ENCODE data around the gene TMEM231.
"Not testable (repeated sequence)": the region's sequence is repeated elsewhere in the genome, so short reads cannot be mapped to it uniquely, and the experiment has no call there.

Gene TMEM231, protein sequence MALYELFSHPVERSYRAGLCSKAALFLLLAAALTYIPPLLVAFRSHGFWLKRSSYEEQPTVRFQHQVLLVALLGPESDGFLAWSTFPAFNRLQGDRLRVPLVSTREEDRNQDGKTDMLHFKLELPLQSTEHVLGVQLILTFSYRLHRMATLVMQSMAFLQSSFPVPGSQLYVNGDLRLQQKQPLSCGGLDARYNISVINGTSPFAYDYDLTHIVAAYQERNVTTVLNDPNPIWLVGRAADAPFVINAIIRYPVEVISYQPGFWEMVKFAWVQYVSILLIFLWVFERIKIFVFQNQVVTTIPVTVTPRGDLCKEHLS

GRCh38 chr16:75555707-75556430 lies at the start of gene TMEM231:
Gene TMEM231, minus strand, starts transcription at chr16:75556252. Its CDS starts 43 bp downstream, at chr16:75556209.
- DNase-seq (ENCODE audit: low read depth in 1 of 2, low spot score in 1 of 2), result peak; percentile 92 to 95

DNA sequence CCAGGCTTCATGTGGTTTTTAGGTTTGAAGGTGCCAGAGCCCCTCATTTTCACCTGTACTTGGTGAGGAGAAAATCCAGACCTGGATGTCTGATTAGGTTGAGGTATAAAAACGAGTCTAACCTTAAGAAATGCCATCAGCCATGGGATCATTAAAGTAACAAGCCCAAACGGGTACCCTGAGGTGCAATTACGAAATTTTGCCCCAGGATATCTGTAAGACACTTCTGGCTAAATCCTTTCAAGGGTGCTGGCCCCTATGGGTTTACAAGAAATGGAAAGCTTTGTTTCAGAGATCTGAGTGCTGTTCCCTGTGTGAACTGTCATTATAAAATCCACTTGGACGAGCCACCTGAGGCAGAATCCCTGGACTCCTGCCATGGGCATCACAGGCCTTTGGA lies 47.2 kb upstream of the TMEM231 start:
- no peak for DNase-seq (ENCODE audit: low read depth in 1 of 2, low spot score in 1 of 2)

DNA sequence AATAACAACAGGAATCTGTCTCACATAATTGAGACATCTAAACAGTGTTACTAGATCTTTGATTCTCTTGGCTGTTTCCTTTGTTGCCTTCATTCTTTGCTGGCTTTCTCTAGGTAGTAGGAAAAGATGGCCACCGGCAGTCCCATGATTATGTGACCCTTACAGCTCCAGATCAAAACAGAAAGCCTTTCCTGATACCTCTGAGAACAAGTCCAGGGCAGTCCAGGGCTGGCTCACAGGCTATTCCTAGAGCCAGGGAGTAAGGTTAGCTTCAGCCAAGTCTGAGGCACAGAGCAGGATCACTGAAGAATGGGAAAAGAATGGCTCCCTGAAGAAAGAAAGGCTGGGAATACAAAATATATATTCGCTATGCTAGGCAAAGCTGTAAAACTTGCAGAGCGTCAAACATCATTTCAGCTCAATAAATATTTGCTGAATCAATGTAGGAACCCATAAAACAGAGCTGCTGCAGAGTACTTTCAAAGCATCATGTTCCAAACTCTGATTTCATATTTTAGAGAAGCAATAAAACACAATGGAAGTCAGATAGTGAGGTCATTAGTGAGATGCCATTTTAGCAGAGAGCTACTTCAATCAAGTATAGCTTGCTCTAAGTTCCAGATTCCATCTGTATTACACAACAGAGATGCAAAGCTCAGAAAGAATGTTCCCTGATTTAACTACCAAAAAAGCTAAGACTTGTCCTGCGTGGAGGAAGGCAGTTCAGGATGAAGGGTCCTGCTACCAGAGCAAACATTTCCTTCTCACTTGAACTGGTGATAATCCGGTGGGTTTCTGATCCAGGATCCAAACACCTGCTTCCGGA lies 43.6 kb upstream of the TMEM231 start:
- DNase-seq (ENCODE audit: low read depth in 1 of 2, low spot score in 1 of 2), result no peak

DNA sequence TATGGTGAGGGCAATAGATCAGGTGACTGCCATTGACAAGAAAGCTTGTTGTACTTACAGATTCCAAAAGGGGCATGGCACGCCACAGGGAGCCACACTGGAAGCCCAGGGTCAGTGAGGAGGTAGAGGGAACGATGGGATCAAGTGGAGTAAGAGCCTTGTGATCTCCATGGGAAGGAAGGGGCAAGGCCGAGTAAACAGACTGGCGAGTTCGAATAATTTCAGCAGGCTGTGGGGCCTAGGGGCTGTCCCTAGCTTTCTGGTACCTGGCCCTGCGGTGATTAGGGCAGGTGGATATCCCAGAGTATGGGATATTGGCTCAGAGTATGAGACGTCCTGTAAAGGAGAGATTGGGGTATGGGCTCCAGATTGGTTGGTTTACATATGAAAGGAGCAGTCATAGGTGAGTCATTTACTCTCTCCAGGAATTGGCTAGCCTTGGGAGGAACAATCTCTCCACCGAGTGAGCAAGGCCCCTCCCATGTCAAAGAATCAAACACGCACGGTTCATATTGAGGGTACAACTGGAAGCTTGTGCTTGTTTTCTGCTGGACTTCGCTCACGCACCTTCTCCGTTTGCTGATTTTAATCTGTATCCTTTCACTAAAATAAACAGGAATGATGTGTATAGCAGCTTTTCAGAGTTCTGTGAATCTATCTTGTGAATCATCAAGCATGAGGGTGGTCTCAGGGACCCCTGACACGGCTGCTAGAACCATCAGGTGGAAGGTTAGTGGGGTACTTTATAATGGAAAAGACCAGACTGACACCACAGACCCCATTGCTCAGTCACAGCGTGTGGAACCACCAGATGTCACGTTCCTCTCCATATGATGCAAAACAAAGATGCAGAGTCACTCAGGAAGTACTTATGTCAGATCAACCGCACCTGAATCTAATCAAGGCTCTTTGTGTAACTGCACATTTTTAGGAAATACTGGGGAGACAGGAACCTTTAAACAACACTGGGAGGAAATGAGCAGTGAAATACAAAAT lies 38.1 kb upstream of the TMEM231 start:
- DNase-seq (ENCODE audit: low read depth in 1 of 2, low spot score in 1 of 2), result no peak

- DNase-seq (ENCODE audit: low read depth in 1 of 2, low spot score in 1 of 2), result no peak
Measured at GRCh38 chr16:75593308-75593707, 37.3 kb upstream of the TMEM231 start.

- DNase-seq (ENCODE audit: low read depth in 1 of 2, low spot score in 1 of 2), result not testable (repeated sequence)
Measured at GRCh38 chr16:75591927-75592326, 35.9 kb upstream of the TMEM231 start.

DNA sequence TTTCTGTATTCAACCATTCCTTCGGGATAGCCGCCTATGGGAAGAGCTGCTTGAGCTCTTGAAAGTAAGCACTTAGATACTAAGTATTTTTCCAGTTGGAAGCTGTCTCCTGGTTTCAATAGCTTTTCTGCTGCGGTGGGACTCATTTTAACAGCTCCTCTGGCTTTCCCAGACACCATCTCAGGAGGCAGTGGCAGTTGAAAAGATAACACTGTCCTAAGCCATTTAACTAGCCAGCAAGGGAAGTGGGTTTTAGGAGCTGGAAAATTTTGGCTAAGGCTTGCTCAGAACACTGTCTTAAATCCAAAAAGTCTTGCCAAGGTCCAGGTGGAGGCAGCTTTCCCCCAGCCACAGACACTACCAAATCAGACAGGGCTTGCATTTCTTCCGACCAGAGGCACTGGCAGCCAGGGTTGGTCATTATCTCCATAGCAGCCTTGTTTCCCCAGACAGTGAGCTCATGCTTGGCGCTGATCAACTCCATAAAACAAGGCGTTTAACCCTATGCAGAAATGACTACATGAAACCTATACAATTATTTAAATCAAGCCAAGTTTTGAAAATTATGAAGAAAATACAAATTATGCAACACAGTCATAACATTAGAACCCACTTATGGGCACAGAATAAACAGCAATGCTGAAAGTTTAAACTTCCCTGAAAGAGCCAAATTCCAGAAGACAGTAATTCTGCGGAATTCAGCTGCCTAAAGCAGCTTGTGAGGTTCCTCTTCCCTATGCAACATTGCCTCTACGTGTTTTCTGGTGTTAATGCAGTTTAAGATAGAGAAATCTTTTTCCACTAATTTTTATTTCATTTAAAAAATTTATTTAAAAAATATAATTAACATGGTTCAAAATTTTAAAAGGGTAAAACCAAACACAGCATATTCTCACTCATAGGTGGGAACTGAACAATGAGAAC lies 35.1 kb upstream of the TMEM231 start:
- DNase-seq (ENCODE audit: low read depth in 1 of 2, low spot score in 1 of 2), result no peak

DNA sequence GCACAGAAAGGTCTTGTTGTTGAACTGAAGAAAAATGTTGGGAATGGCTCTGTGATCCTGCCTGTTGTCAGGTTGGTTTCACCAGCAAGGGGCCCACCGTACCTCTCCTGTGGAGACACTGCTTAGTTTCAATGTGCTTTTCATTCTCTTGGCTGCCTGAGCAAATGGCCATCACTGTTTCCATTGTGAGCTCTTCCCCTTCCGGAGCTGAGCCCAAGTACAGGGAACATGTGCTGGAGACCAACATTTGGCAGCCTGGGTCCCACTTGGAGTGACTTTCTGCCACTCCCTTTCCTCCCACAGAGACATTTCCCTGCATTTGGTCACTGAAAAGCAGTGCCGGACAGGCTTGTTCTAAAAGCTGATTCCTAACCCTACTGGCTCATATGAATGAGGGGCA lies 33.3 kb upstream of the TMEM231 start:
- DNase-seq (ENCODE audit: low read depth in 1 of 2, low spot score in 1 of 2), result no peak

DNA sequence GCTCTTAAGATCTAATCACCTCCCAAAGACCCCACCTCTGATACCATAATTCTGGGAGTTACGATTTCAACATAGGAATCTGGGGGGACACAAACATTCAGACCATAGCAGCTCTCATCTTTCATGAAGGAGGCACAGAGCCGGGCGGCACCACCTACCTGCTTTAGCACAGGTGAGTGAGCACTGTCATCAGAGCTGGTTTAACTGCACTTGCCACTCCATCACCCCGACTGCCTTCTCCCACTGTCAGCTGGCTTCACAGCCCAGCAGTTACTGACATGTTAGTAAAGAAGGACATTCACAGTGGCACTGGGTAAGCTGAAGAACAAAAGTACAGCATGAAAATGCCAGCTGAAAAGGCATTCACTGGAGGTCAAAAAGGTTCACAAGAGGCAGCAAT lies 32.7 kb upstream of the TMEM231 start:
- DNase-seq (ENCODE audit: low read depth in 1 of 2, low spot score in 1 of 2), result no peak

DNA sequence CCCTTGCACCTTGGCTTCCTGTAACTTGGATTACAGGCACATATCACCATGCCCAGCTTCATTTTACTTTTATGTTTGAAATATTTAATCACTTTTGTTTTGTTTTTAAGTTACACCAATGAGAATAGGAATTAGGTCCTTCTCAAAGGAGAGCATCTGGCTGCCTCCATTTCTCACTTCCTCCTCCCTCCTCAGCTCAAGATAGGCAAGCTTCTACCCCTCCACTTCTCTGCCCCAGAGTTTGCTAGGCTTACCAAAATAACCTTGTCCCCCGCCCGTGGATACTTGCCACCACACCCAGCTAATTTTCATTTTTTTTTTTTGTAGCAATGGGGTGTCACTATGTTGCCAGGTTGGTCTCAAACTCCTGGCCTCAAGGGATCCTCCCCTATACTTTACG lies 28.1 kb upstream of the TMEM231 start:
- DNase-seq (ENCODE audit: low read depth in 1 of 2, low spot score in 1 of 2), result no peak

DNA sequence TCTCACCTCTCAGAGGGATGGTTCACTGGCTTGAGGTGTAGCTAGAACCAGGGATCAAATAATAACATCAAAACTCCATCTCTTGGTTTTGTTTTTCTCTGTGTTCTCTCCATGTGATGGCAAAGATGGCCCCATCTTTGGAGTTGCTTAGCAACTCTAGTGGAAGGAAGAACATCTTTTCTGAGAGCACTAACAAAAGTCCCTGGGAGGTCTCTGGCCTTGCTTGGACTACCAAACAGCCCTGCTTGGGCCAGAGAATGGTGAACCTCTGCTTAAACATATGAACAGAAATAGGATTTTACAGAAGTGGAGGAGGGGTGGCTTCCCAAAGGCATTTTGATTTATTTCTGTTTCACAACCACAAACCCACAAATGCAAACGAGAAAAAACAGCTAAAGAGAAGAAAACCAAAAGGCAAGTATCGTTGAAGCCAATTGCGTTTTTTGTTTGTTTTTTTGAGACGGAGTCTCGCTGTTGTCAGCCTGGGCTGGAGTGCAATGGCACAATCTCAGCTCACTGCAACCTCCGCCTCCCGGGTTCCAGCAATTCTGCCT lies 23.3 kb upstream of the TMEM231 start:
- no peak for DNase-seq (ENCODE audit: low read depth in 1 of 2, low spot score in 1 of 2)

DNA sequence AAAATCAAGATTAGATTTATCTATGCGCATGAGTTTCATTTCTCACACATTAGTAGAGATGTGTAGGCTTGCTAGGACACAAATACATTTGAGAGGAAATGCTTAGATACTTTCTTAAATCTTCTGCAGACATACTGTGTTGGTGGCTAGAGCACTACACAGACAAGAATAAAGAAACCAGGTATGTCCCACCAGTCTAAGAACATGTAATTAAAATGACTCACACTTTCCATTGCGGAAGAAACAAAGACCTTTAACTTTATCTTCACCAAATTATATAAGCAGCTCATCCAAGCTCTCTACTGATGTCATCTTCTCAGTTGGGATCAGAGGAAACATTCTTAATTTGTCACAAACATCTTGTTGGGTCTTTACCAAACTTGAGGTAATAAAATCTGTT lies 22.7 kb upstream of the TMEM231 start:
- no peak for DNase-seq (ENCODE audit: low read depth in 1 of 2, low spot score in 1 of 2)

DNA sequence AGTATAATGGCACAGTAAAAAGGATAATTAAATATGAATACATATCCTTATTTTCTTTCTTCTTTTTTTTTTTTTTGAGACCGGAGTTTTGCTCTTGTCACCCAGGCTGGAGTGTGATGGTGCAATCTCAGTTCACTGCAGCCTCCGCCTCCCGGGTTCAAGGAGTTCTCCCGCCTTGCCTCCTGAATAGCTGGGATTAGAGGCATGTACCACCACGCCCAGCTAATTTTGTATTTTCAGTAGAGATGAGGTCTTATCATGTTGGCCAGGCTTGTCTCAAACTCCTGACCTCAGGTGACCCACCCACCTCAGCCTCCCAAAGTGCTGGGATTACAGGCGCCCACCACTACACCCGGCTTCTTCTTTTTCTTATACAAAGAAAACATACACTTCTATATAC lies 22.2 kb upstream of the TMEM231 start:
- DNase-seq (ENCODE audit: low read depth in 1 of 2, low spot score in 1 of 2), result no peak

- no peak for DNase-seq (ENCODE audit: low read depth in 1 of 2, low spot score in 1 of 2)
Measured at GRCh38 chr16:75576384-75576811, 20.3 kb upstream of the TMEM231 start.

DNA sequence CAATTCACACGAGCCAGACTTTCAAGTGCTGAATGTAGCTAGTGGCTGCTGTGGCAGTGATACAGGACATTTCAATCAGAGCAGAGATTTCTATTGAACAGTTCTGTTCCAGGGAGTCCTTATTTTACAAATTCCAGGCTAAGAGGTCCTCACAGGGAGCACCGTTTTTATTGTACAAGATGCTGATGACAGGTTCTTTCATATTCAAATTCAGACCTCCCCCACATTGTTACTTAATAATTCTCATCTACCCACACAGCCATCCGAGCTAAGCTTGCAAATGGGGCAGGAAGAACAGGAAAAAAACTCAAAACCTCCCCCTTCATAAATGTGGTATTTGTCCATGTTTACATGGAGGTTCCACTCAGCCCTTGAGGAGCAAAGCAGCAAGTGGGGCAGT lies 19.9 kb upstream of the TMEM231 start:
- no peak for DNase-seq (ENCODE audit: low read depth in 1 of 2, low spot score in 1 of 2)

DNA sequence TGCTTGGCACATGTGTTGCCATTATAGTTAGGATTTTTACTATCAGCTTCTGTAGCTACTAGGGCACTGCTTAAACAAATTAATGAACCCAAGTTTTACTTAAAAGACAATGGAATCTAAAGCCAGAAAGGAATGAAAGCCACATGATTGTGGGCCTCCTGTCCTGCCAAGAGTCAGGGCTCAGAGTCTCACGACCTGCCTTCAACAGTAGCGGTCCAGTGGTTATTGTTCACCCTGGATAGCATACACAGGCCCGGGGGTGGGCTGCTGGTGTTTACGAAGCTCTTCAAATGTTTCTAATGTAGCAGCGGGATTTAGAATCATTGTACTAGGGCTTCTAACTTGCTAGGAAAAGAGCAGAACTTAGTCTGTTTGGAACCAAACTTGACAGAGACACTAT lies 17.9 kb upstream of the TMEM231 start:
- no peak for DNase-seq (ENCODE audit: low read depth in 1 of 2, low spot score in 1 of 2)

GRCh38 chr16:75572864-75573542 lies 17.0 kb upstream of the TMEM231 start:
- DNase-seq (ENCODE audit: low read depth in 1 of 2, low spot score in 1 of 2), result no peak

DNA sequence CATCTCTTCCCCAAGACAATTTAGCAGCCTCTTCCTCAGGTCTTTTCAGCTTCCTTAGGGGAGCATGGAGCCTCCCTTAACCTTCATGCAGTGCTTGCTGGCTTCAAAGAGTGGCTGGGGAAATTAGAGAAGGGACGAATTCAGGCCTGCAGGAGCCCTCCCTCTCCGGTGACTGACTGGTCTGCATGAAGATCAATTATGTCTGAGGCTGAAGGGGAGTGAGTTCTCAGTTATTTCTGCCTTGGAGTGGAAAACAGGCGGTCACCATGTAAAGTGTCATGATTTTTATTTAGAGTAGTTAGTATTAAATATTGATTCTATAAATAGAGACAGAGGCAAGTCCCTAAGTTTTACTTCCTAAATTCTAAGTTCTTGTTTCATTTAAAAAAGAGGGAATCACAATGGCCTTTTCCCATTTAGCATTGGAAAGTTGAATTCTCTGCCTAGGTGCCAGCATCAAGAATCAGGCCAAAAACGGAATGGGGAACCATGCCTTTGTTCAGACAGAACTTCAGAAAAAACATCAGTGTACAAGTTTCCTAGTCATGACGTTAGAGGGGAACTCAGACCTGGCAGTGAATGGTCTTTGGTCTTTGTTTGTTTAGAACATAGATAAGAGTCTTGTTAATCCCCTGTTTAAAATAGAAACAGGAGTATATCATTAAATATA lies 14.5 kb upstream of the TMEM231 start:
- no peak for DNase-seq (ENCODE audit: low read depth in 1 of 2, low spot score in 1 of 2)
